WERI-Rb-1 (cell line): ENCODE measurements around the gene KRTAP10-10.

Experiments used
- DNase-seq: peaks from one replicate; pipeline ENCODE4 v3.0.0-alpha.2; 2020
- H3K27ac ChIP-seq: fragments of 250-450 bp; sonication (Bioruptor Pico); 2 replicates; pipeline ENCODE4 v1.5.1; 2020; ENCODE audit warnings: mild to moderate bottlenecking, moderate library complexity
- H3K27me3 ChIP-seq: fragments of 250-450 bp; sonication (Bioruptor Pico); 2 replicates; pipeline ENCODE4 v1.5.1; 2021; ENCODE audit warnings: mild to moderate bottlenecking, low read depth, moderate library complexity; ENCODE audit not compliant: insufficient read depth, severe bottlenecking
- H3K36me3 ChIP-seq: fragments of 250-450 bp; sonication (Bioruptor Pico); 2 replicates; pipeline ENCODE4 v1.5.1; 2020; ENCODE audit warnings: mild to moderate bottlenecking, moderate library complexity
- H3K4me3 ChIP-seq: 2 replicates; pipeline ENCODE4 v1.5.1; 2011; ENCODE audit warnings: low read depth, mild to moderate bottlenecking, control low read depth, low read length
- H3K9me3 ChIP-seq: fragments of 250-450 bp; sonication (Bioruptor Pico); 2 replicates; pipeline ENCODE4 v1.5.1; 2021; ENCODE audit warnings: mild to moderate bottlenecking, moderate library complexity; ENCODE audit not compliant: severe bottlenecking
- CTCF ChIP-seq: IDR thresholded peaks from 2 replicates; pipeline ENCODE4 v1.5.1; 2011; ENCODE audit warnings: low read depth, mild to moderate bottlenecking, control low read depth, inconsistent platforms, low read length

KRTAP10-10 gene

GRCh38 chr21:44653123-44653522 is 16.0 kb downstream of the KRTAP10-10 start:
- no peak overlapping the region for H3K4me3 ChIP-seq
- TF ChIP-seq CTCF: no peak
- H3K9me3 ChIP-seq: peaks cover 9% of the 10 kb centered on the region
- no peaks in the 10 kb centered on the region for H3K36me3 ChIP-seq
- no peak for DNase-seq
- no peaks in the 10 kb centered on the region for H3K27me3 ChIP-seq
- H3K27ac ChIP-seq: no peak overlapping the region

GRCh38 chr21:44653656-44654575 is 16.8 kb downstream of the KRTAP10-10 start:
- Histone ChIP-seq H3K27ac (no peak overlapping the region), H3K27me3 (no peaks in the 10 kb centered on the region), H3K4me3 (no peak overlapping the region), H3K36me3 (no peaks in the 10 kb centered on the region), H3K9me3 (peaks cover 9% of the 10 kb centered on the region)
- no peak for TF ChIP-seq CTCF
- no peak for DNase-seq

- H3K4me3 ChIP-seq: no peak within 1 kb of the TSS
- DNase-seq: no peak
- peaks cover 9% of the 10 kb centered on the region for H3K9me3 ChIP-seq
- H3K27me3 ChIP-seq: no peaks in the 10 kb centered on the region
- H3K27ac ChIP-seq: no peak within 1 kb of the TSS
- no peaks in the 10 kb centered on the region for H3K36me3 ChIP-seq
- no peak for TF ChIP-seq CTCF
Measured at GRCh38 chr21:44654576-44655175, 17.5 kb downstream of the KRTAP10-10 start, which contains the start of gene KRTAP12-4. KRTAP12-4 (minus strand) TSS chr21:44654659; CDS start chr21:44654614, 45 bp downstream.

GRCh38 chr21:44656868-44657267 is 19.7 kb downstream of the KRTAP10-10 start:
- no peaks in the 10 kb centered on the region for H3K36me3 ChIP-seq
- H3K27me3 ChIP-seq: no peaks in the 10 kb centered on the region
- no peak overlapping the region for H3K27ac ChIP-seq
- H3K4me3 ChIP-seq: no peak overlapping the region
- H3K9me3 ChIP-seq: peaks cover 13% of the 10 kb centered on the region
- TF ChIP-seq CTCF: no peak
- no peak for DNase-seq

- no peak within 1 kb of the TSS for H3K27ac ChIP-seq
- H3K36me3 ChIP-seq: no peaks in the 10 kb centered on the region
- no peaks in the 10 kb centered on the region for H3K27me3 ChIP-seq
- no peak for TF ChIP-seq CTCF
- H3K9me3 ChIP-seq: peaks cover 13% of the 10 kb centered on the region
- DNase-seq: no peak
- H3K4me3 ChIP-seq: no peak within 1 kb of the TSS
Measured at GRCh38 chr21:44657635-44658540, 20.7 kb downstream of the KRTAP10-10 start, which contains the start of gene KRTAP12-3. KRTAP12-3 (plus strand) TSS chr21:44657932; CDS start chr21:44657980, 48 bp downstream.
